HG03060 (cell line): ENCODE results near the gene HINT3.
"Not testable (repeated sequence)": the region's sequence is repeated elsewhere in the genome, so short reads cannot be mapped to it uniquely, and the experiment has no call there.

Source experiments
- ATAC-seq: cut with Tn5 transposase; IDR thresholded peaks from one replicate; pipeline ENCODE4 v1.9.1; 2021; ENCODE audit warnings: low read depth, moderate number of reproducible peaks; ENCODE audit not compliant: unreplicated experiment

HINT3 gene

GRCh38 chr6:125991653-125992052, 35.1 kb downstream of the HINT3 start:
- ATAC-seq = no peak

GRCh38 chr6:125994670-125995488, 38.3 kb downstream of the HINT3 start:
- ATAC-seq = no peak

GRCh38 chr6:125995972-125996580, 39.5 kb downstream of the HINT3 start:
- ATAC-seq = peak; percentile 97

- no peak for ATAC-seq
Observed at GRCh38 chr6:126002755-126003679, 46.4 kb downstream of the HINT3 start.

- no peak for ATAC-seq
Observed at GRCh38 chr6:126007800-126008199, 51.2 kb downstream of the HINT3 start.

- ATAC-seq = no peak
Observed at GRCh38 chr6:126010040-126010439, 53.5 kb downstream of the HINT3 start.

- ATAC-seq = no peak
Observed at GRCh38 chr6:126015863-126016262, 59.3 kb downstream of the HINT3 start.

GRCh38 chr6:126016591-126016990, 60.0 kb downstream of the HINT3 start:
- no peak for ATAC-seq

GRCh38 chr6:126017668-126018067, 61.1 kb downstream of the HINT3 start:
- no peak for ATAC-seq

- ATAC-seq = no peak
Observed at GRCh38 chr6:126020305-126021050, 63.9 kb downstream of the HINT3 start.

GRCh38 chr6:126023474-126023873, 66.9 kb downstream of the HINT3 start:
- not testable (repeated sequence) for ATAC-seq

- ATAC-seq = no peak
Observed at GRCh38 chr6:126026001-126026400, 69.4 kb downstream of the HINT3 start.

GRCh38 chr6:126027601-126028000, 71.0 kb downstream of the HINT3 start:
- no peak for ATAC-seq
